Panc1 (cell line): ENCODE data around the gene ZNF516. TPM values are rescaled to one million over a fixed set of nuclear protein-coding genes. Genes with fewer than 3 reads are reported as not detected.

Source experiments
- ATAC-seq: fragments of 200-7000 bp; cut with Tn5 transposase; 2 replicates; pipeline ENCODE4 v1.9.1; 2020; ENCODE audit warnings: mild to moderate bottlenecking, moderate library complexity
- BruUV-seq: library from RNA; stranded (reverse); fragments of 400-500 nt; replicated peaks from 2 replicates; lab custom pipeline; 2021; lab: Mats Ljungman, UMichigan
- CTCF ChIA-PET: fragments of 300-600 bp; sonication (Branson Sonifier 250); formaldehyde crosslinking; loops from one replicate; lab custom pipeline; 2022; ENCODE audit warnings: antibody characterized with exemption; lab: Charles Lee
- POLR2A ChIA-PET: fragments of 300-600 bp; sonication (Branson Sonifier 250); formaldehyde crosslinking; loops from one replicate; lab custom pipeline; 2022; ENCODE audit warnings: antibody characterized with exemption; lab: Charles Lee
- DNase-seq: peaks from one replicate; pipeline ENCODE4 v3.0.0-alpha.2; 2010; ENCODE audit warnings: low read depth, low spot score
- H3K27ac ChIP-seq: 2 replicates; pipeline ENCODE4 v1.5.1; 2011; ENCODE audit warnings: mild to moderate bottlenecking, low read length, inconsistent platforms
- H3K27me3 ChIP-seq: fragments of 200-500 bp; sonication (Bioruptor generic); 2 replicates; pipeline ENCODE4 v1.6.0; 2014; ENCODE audit warnings: low read length, inconsistent platforms; ENCODE audit not compliant: control insufficient read depth, insufficient read depth
- H3K36me3 ChIP-seq: fragments of 200-500 bp; sonication (Bioruptor generic); 2 replicates; pipeline ENCODE4 v1.5.1; 2014; ENCODE audit warnings: inconsistent platforms, mild to moderate bottlenecking, low read length, moderate library complexity; ENCODE audit not compliant: control insufficient read depth, insufficient read depth
- H3K4me1 ChIP-seq: 2 replicates; pipeline ENCODE4 v1.5.1; 2011; ENCODE audit warnings: inconsistent platforms, mild to moderate bottlenecking, low read length, moderate library complexity; ENCODE audit not compliant: control insufficient read depth, insufficient read depth
- H3K4me3 ChIP-seq, 2 experiments: 2 replicates each; pipeline ENCODE4 v1.5.1; 2011 to 2012; ENCODE audit warnings: low read depth in 2 of 2, low read length in 2 of 2, mild to moderate bottlenecking in 2 of 2, inconsistent platforms in 1 of 2, moderate library complexity in 1 of 2
- H3K9me3 ChIP-seq: fragments of 200-500 bp; sonication (Bioruptor generic); 2 replicates; pipeline ENCODE4 v1.5.1; 2014; ENCODE audit warnings: low read depth, mild to moderate bottlenecking, inconsistent platforms, low read length, moderate library complexity; ENCODE audit not compliant: control insufficient read depth, insufficient read depth
- CTCF ChIP-seq: fragments of 450-650 bp; IDR thresholded peaks from 2 replicates; pipeline ENCODE4 v1.5.1; 2017; ENCODE audit warnings: mild to moderate bottlenecking
- POLR2AphosphoS5 ChIP-seq: IDR thresholded peaks from 2 replicates; pipeline ENCODE4 v1.6.1; 2012; ENCODE audit warnings: mild to moderate bottlenecking, low read depth, low read length, moderate library complexity
- REST ChIP-seq, 2 experiments: IDR thresholded peaks; 2 replicates each; pipeline ENCODE4 v1.6.1; 2011 to 2012; ENCODE audit warnings: low read depth in 2 of 2, control low read depth in 1 of 2, low read length in 1 of 2, mild to moderate bottlenecking in 1 of 2, moderate library complexity in 1 of 2; ENCODE audit not compliant: insufficient read depth in 1 of 2
- SIN3A ChIP-seq: IDR thresholded peaks from 2 replicates; pipeline ENCODE4 v1.6.1; 2012; ENCODE audit warnings: low read depth, mild to moderate bottlenecking, low read length, moderate library complexity, borderline replicate concordance; ENCODE audit not compliant: insufficient read depth
- TCF7L2 ChIP-seq: IDR thresholded peaks from 2 replicates; pipeline ENCODE4 v1.6.1; 2011; ENCODE audit warnings: mild to moderate bottlenecking, low read depth, low read length, inconsistent platforms
- in situ Hi-C: cut with HindIII; loops from 2 replicates; pipeline ENCODE4 v1.10.0; 2016; ENCODE audit warnings: low sequenced_read_pairs, low pct_unique_long_range_greater_than_20kb
- intact Hi-C: fragments of 100-400 bp; cut with micrococcal nuclease; formaldehyde crosslinking; loops from one replicate; pipeline ENCODE4 v1.10.0; 2022; ENCODE audit not compliant: unreplicated experiment
- total RNA-seq: library from RNA; stranded (reverse); gene quantifications from one replicate; pipeline ENCODE4 v1.2.1, GENCODE V29; 2021; ENCODE audit not compliant: unreplicated experiment

The ZNF516 gene
- total RNA-seq, 1 experiment from 2014 or later: 28.6 TPM

- ChIA-PET POLR2A (no interaction called here), CTCF (no interaction called here)
- no peak for ATAC-seq
- TF ChIP-seq SIN3A (no peak), REST (IDR thresholded peaks at IDR 0.05; ENCODE audit: insufficient read depth in 1 of 2, low read depth in 2 of 2, low read length in 1 of 2) (no peak), CTCF (no peak), TCF7L2 (no peak)
- Histone ChIP-seq H3K36me3 (no peaks in the 10 kb centered on the region), H3K27ac (no peak overlapping the region), H3K27me3 (peaks cover 24% of the 10 kb centered on the region), H3K4me1 (no peaks in the 10 kb centered on the region; the same call in 1 of the 2 replicates), H3K9me3 (no peaks in the 10 kb centered on the region), H3K4me3 (no peak overlapping the region)
- no TSS peak for BruUV-seq
- DNase-seq: no peak
- intact Hi-C loops: no loop called here
- in situ Hi-C loops: no loop called here
Measured at GRCh38 chr18:76530846-76531245, 35.8 kb upstream of the ZNF516 start.

- BruUV-seq: no TSS peak
- TF ChIP-seq POLR2AphosphoS5 (no peak), SIN3A (no peak), TCF7L2 (no peak), REST (IDR thresholded peaks at IDR 0.05; ENCODE audit: insufficient read depth in 1 of 2, low read depth in 2 of 2, low read length in 1 of 2) (no peak), CTCF (no peak)
Measured at GRCh38 chr18:76530391-76530790, 35.3 kb upstream of the ZNF516 start.

More at GRCh38 chr18:76530391-76530790, 35.3 kb upstream of the ZNF516 start:
- Histone ChIP-seq H3K9me3 (no peaks in the 10 kb centered on the region), H3K36me3 (no peaks in the 10 kb centered on the region), H3K27me3 (peaks cover 28% of the 10 kb centered on the region), H3K4me1 (no peaks in the 10 kb centered on the region; the same call in none of the 2 replicates), H3K4me3 (no peak overlapping the region), H3K27ac (no peak overlapping the region)
- no peak for ATAC-seq
- ChIA-PET CTCF (no interaction called here), POLR2A (no interaction called here)
- no peak for DNase-seq
- in situ Hi-C loops (no loop called here), intact Hi-C loops (no loop called here)
